Activated CD8-positive, alpha-beta memory T cell treated with anti-CD3 and anti-CD28 coated beads for 48 hours (primary cell): ENCODE measurements around the gene NAXE.
"Not testable (repeated sequence)": the region's sequence is repeated elsewhere in the genome, so short reads cannot be mapped to it uniquely, and the experiment has no call there.

Experiments used
- DNase-seq, 3 experiments: peaks; one replicate each; pipeline ENCODE4 v3.0.0-alpha.2; 2020; ENCODE audit warnings: low read depth in 2 of 3, low spot score in 2 of 3

Gene NAXE

GRCh38 chr1:156591432-156592157 lies at the start of gene NAXE:
Gene NAXE, plus strand, starts transcription at chr1:156591776. Its CDS starts 29 bp downstream, at chr1:156591805.
- DNase-seq = peak in 2 of 3 experiments; percentile 46 to 66

GRCh38 chr1:156543066-156543465 lies 48.5 kb upstream of the NAXE start:
- DNase-seq = no peak

GRCh38 chr1:156544592-156545102 lies 46.9 kb upstream of the NAXE start:
- DNase-seq = no peak

- DNase-seq = no peak
These were observed 45.3 kb upstream of the NAXE start for GRCh38 chr1:156546267-156546666.

- DNase-seq = no peak
These were observed 44.1 kb upstream of the NAXE start for GRCh38 chr1:156547434-156547833.

- no peak for DNase-seq
These were observed 43.6 kb upstream of the NAXE start for GRCh38 chr1:156547982-156548381.

- no peak for DNase-seq
These were observed 42.2 kb upstream of the NAXE start for GRCh38 chr1:156549390-156549789.

GRCh38 chr1:156549831-156550230 lies 41.7 kb upstream of the NAXE start:
- DNase-seq = no peak

GRCh38 chr1:156550346-156550745 lies 41.2 kb upstream of the NAXE start:
- no peak for DNase-seq

- DNase-seq = no peak
These were observed 40.4 kb upstream of the NAXE start for GRCh38 chr1:156551066-156551643.

GRCh38 chr1:156551869-156552268 lies 39.7 kb upstream of the NAXE start:
- DNase-seq = no peak

- no peak for DNase-seq
These were observed 39.1 kb upstream of the NAXE start for GRCh38 chr1:156552518-156552917.

GRCh38 chr1:156552937-156553336 lies 38.6 kb upstream of the NAXE start:
- not testable (repeated sequence) for DNase-seq

GRCh38 chr1:156553860-156554485 lies 37.6 kb upstream of the NAXE start:
- DNase-seq = no peak

GRCh38 chr1:156554971-156555370 lies 36.6 kb upstream of the NAXE start:
- no peak for DNase-seq

GRCh38 chr1:156555715-156556114 lies 35.9 kb upstream of the NAXE start:
- no peak for DNase-seq

GRCh38 chr1:156556354-156556753 lies 35.2 kb upstream of the NAXE start:
- DNase-seq = no peak

GRCh38 chr1:156559086-156559796 lies 32.3 kb upstream of the NAXE start:
- DNase-seq = no peak

GRCh38 chr1:156559797-156560385 lies 31.7 kb upstream of the NAXE start:
- no peak for DNase-seq

- DNase-seq = no peak
These were observed 30.9 kb upstream of the NAXE start for GRCh38 chr1:156560585-156561163.

GRCh38 chr1:156565519-156565918 lies 26.1 kb upstream of the NAXE start:
- DNase-seq = no peak
